ENCODE measurements around the gene ZBTB21.
"Not testable (repeated sequence)": the region's sequence is repeated elsewhere in the genome, so short reads cannot be mapped to it uniquely, and the experiment has no call there.

ZBTB21 gene

GRCh38 chr21:41995577-41995976, 14.6 kb downstream of the ZBTB21 start:
- DNase-seq (ENCODE audit: low read depth in 1 of 2, low spot score in 1 of 2): no peak

GRCh38 chr21:41994613-41995012, 15.5 kb downstream of the ZBTB21 start:
- DNase-seq (ENCODE audit: low read depth in 1 of 2, low spot score in 1 of 2): not testable (repeated sequence)

- DNase-seq (ENCODE audit: low read depth in 1 of 2, low spot score in 1 of 2): no peak
Observed at GRCh38 chr21:41993744-41994143, 16.4 kb downstream of the ZBTB21 start.

GRCh38 chr21:41992576-41992975, 17.6 kb downstream of the ZBTB21 start:
- no peak for DNase-seq (ENCODE audit: low read depth in 1 of 2, low spot score in 1 of 2)

- DNase-seq (ENCODE audit: low read depth in 1 of 2, low spot score in 1 of 2): no peak
Observed at GRCh38 chr21:41991659-41992058, 18.5 kb downstream of the ZBTB21 start.

GRCh38 chr21:41989698-41990097, 20.5 kb downstream of the ZBTB21 start:
- DNase-seq (ENCODE audit: low read depth in 1 of 2, low spot score in 1 of 2): no peak

GRCh38 chr21:41987310-41987709, 22.9 kb downstream of the ZBTB21 start:
- DNase-seq (ENCODE audit: low read depth in 1 of 2, low spot score in 1 of 2): no peak

GRCh38 chr21:41985662-41986416, 24.3 kb downstream of the ZBTB21 start:
- DNase-seq (ENCODE audit: low read depth in 1 of 2, low spot score in 1 of 2): no peak

GRCh38 chr21:41983229-41983628, 26.9 kb downstream of the ZBTB21 start:
- DNase-seq (ENCODE audit: low read depth in 1 of 2, low spot score in 1 of 2): no peak

GRCh38 chr21:41980561-41980960, 29.6 kb downstream of the ZBTB21 start:
- no peak for DNase-seq (ENCODE audit: low read depth in 1 of 2, low spot score in 1 of 2)

- DNase-seq (ENCODE audit: low read depth in 1 of 2, low spot score in 1 of 2): no peak
Observed at GRCh38 chr21:41979751-41980369, 30.3 kb downstream of the ZBTB21 start.

GRCh38 chr21:41979335-41979734, 30.8 kb downstream of the ZBTB21 start:
- DNase-seq (ENCODE audit: low read depth in 1 of 2, low spot score in 1 of 2): no peak

- DNase-seq (ENCODE audit: low read depth in 1 of 2, low spot score in 1 of 2): no peak
Observed at GRCh38 chr21:41977034-41977950, 32.9 kb downstream of the ZBTB21 start.

GRCh38 chr21:41976611-41977010, 33.5 kb downstream of the ZBTB21 start:
- DNase-seq (ENCODE audit: low read depth in 1 of 2, low spot score in 1 of 2): no peak

- no peak for DNase-seq (ENCODE audit: low read depth in 1 of 2, low spot score in 1 of 2)
Observed at GRCh38 chr21:41975391-41976272, 34.5 kb downstream of the ZBTB21 start.

GRCh38 chr21:41974752-41975053, 35.5 kb downstream of the ZBTB21 start:
- DNase-seq (ENCODE audit: low read depth in 1 of 2, low spot score in 1 of 2): no peak

GRCh38 chr21:41973861-41974751, 36.1 kb downstream of the ZBTB21 start:
- no peak for DNase-seq (ENCODE audit: low read depth in 1 of 2, low spot score in 1 of 2)

GRCh38 chr21:41973427-41973831, 36.7 kb downstream of the ZBTB21 start:
- no peak for DNase-seq (ENCODE audit: low read depth in 1 of 2, low spot score in 1 of 2)

GRCh38 chr21:41972511-41973205, 37.5 kb downstream of the ZBTB21 start:
- no peak for DNase-seq (ENCODE audit: low read depth in 1 of 2, low spot score in 1 of 2)

All from activated T-helper 1 cell treated with anti-CD3 and anti-CD28 coated beads, Interleukin-2, amount 50 U/mL, for 16 hours (primary cell).